NT2/D1 (cell line): ENCODE results near the gene AUH.

Source experiments
- DNase-seq: peaks from one replicate; pipeline ENCODE4 v3.0.0-alpha.2; 2011; ENCODE audit warnings: low read depth, low spot score
- H3K27me3 ChIP-seq: 2 replicates; pipeline ENCODE4 v1.6.0; 2011; ENCODE audit warnings: mild to moderate bottlenecking; ENCODE audit not compliant: insufficient read length, insufficient read depth
- H3K36me3 ChIP-seq: 2 replicates; pipeline ENCODE4 v1.6.1; 2011; ENCODE audit warnings: mild to moderate bottlenecking, low read length, mixed read lengths; ENCODE audit not compliant: insufficient read depth, insufficient read length
- H3K4me1 ChIP-seq: 2 replicates; pipeline ENCODE4 v1.5.1; 2011; ENCODE audit not compliant: insufficient read depth, insufficient read length
- H3K4me3 ChIP-seq: 2 replicates; pipeline ENCODE4 v1.5.1; 2011; ENCODE audit warnings: low read depth; ENCODE audit not compliant: insufficient read length
- H3K9ac ChIP-seq: 2 replicates; pipeline ENCODE4 v1.6.0; 2011; ENCODE audit warnings: low read depth; ENCODE audit not compliant: insufficient read length
- H3K9me3 ChIP-seq: 2 replicates; pipeline ENCODE4 v1.5.1; 2011; ENCODE audit warnings: mild to moderate bottlenecking, low read length; ENCODE audit not compliant: insufficient read depth
- SUZ12 ChIP-seq: IDR thresholded peaks from 2 replicates; pipeline ENCODE4 v1.6.1; 2011; ENCODE audit not compliant: insufficient read length, insufficient read depth; ENCODE audit errors: extremely low read depth
- YY1 ChIP-seq: IDR thresholded peaks from 2 replicates; pipeline ENCODE4 v1.6.1; 2011; ENCODE audit not compliant: insufficient read length, insufficient read depth
- ZNF274 ChIP-seq: IDR thresholded peaks from 2 replicates; pipeline ENCODE4 v1.6.1; 2011; ENCODE audit warnings: mild to moderate bottlenecking, low read depth, low read length

Gene AUH

DNA sequence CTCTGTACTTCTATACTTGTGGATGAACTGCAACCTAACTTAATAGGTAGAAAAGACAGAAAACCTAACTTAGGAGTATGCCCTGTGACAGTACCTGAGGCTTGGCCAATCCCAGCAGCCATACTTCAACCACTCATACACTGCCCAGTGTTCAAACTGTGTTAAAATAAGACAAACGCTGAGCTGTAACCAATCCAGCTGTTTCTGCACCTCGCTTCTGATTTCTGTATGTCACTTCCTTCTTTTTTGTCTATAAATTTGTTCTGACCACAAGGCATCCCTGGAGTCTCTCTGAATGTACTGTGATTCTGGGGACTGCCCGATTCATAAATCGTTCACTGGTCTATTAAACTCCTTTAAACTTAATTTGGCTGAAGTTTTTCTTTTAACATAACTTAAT is 41.4 kb downstream of the AUH start:
- Histone ChIP-seq H3K4me3 (no peak overlapping the region), H3K27me3 (no peaks in the 10 kb centered on the region), H3K4me1 (no peaks in the 10 kb centered on the region), H3K36me3 (no peaks in the 10 kb centered on the region), H3K9ac (no peak overlapping the region), H3K9me3 (no peaks in the 10 kb centered on the region)
- no peak for DNase-seq
- TF ChIP-seq SUZ12 (no peak), YY1 (no peak), ZNF274 (no peak)

- Histone ChIP-seq H3K27me3 (no peaks in the 10 kb centered on the region), H3K4me1 (no peaks in the 10 kb centered on the region), H3K4me3 (no peak overlapping the region), H3K9me3 (no peaks in the 10 kb centered on the region), H3K36me3 (peaks cover 3% of the 10 kb centered on the region), H3K9ac (no peak overlapping the region)
- DNase-seq = no peak
- no peak for TF ChIP-seq ZNF274
- no peak for TF ChIP-seq YY1
- no peak for TF ChIP-seq SUZ12
Measured at GRCh38 chr9:91316093-91316492, 45.6 kb downstream of the AUH start.

DNA sequence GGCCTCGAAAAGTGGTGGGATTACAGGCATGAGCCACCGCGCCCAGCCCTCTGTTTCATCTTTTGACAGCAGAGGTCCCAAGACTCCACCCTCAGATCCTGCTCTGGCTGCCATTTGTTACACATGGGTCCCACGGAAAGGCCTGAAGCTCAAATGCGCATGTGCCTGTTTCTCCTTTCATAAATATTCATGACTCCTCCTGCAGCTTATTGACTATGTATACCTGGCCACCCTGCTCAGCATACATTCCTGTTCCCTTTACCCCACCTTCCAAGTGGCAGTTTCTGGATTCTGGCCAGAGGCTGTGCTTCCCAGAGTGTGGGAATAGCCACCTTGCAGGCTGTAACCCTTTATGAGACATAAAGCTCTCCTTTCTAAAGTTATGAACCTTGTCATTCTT is 46.5 kb downstream of the AUH start:
- Histone ChIP-seq H3K9me3 (no peaks in the 10 kb centered on the region), H3K36me3 (peaks cover 3% of the 10 kb centered on the region), H3K4me3 (no peak overlapping the region), H3K4me1 (no peaks in the 10 kb centered on the region), H3K27me3 (no peaks in the 10 kb centered on the region), H3K9ac (no peak overlapping the region)
- TF ChIP-seq ZNF274 (no peak), YY1 (no peak), SUZ12 (no peak)
- peak; percentile 46 for DNase-seq

GRCh38 chr9:91312717-91313325 is 48.9 kb downstream of the AUH start:
- DNase-seq = no peak
- no peak overlapping the region for H3K9ac ChIP-seq
- H3K27me3 ChIP-seq = no peaks in the 10 kb centered on the region
- no peak overlapping the region for H3K4me3 ChIP-seq
- TF ChIP-seq YY1 (no peak), SUZ12 (no peak), ZNF274 (no peak)
- no peaks in the 10 kb centered on the region for H3K9me3 ChIP-seq
- peaks cover 3% of the 10 kb centered on the region for H3K36me3 ChIP-seq
- H3K4me1 ChIP-seq = no peaks in the 10 kb centered on the region

GRCh38 chr9:91310037-91310436 is 51.7 kb downstream of the AUH start:
- Histone ChIP-seq H3K9me3 (no peaks in the 10 kb centered on the region), H3K36me3 (peaks cover 8% of the 10 kb centered on the region), H3K27me3 (no peaks in the 10 kb centered on the region), H3K4me3 (no peak overlapping the region), H3K9ac (no peak overlapping the region), H3K4me1 (no peaks in the 10 kb centered on the region)
- no peak for DNase-seq
- TF ChIP-seq ZNF274 (no peak), YY1 (no peak), SUZ12 (no peak)

DNA sequence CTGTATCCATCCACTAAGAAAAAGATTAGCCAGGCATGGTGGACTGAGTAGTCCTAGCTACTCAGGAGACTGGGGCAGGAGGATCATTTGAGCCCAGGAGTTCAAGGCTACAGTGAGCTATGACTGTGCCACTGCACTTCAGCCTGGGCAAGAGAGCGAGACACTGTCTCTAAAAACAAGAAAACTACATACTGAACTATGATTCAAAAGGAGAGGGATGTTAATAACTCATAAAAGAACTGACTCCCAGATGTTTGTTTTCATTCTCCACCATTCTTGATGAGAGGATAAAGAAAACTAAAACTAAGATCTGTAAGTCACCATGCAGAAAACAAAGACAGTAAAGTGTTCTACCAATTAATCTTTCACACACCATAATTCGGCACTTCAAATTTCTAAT is 53.5 kb downstream of the AUH start:
- H3K36me3 ChIP-seq = peaks cover 8% of the 10 kb centered on the region
- no peak overlapping the region for H3K9ac ChIP-seq
- no peak for DNase-seq
- H3K4me1 ChIP-seq = no peaks in the 10 kb centered on the region
- H3K4me3 ChIP-seq = no peak overlapping the region
- H3K9me3 ChIP-seq = no peaks in the 10 kb centered on the region
- no peaks in the 10 kb centered on the region for H3K27me3 ChIP-seq
- TF ChIP-seq YY1 = no peak
- no peak for TF ChIP-seq SUZ12
- TF ChIP-seq ZNF274 = no peak

DNA sequence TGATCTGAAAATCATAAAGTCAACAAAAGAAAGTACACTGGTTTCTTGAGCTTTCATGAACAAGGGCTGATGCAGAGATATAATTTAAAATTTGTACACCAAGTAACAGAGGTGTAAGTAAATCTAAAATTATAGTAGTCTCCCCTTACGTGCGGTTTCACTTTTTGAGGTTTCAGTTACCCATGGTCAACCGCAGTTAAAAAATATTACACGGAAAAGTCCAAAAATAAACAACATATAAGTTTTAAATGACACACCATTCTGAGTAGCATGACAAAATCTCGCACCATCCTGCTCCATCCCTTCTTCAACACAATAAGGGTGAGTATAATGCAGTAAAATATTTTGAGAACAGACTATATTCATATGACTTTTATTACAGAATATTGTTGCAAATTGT is 54.4 kb downstream of the AUH start:
- TF ChIP-seq ZNF274 (no peak), SUZ12 (no peak)

DNA sequence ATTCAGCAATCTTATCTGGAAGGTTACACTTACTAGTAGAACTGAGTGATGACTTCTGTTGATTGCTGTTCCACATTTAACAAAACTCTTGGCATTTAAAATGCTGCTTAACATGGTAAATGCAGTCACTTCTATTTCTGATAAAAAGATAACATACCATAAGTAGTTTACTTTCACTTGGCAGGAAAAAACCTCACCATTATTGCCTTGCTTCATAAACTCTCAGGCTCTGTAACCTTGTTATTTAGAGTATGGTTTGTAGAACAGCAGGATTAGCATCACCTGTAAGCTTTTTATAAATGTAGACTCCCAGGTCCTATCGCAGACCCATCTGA is 55.5 kb downstream of the AUH start:
- no peak overlapping the region for H3K9ac ChIP-seq
- TF ChIP-seq SUZ12 (no peak), ZNF274 (no peak), YY1 (no peak)
- H3K4me3 ChIP-seq = no peak overlapping the region
- H3K27me3 ChIP-seq = no peaks in the 10 kb centered on the region
- H3K9me3 ChIP-seq = no peaks in the 10 kb centered on the region
- no peaks in the 10 kb centered on the region for H3K4me1 ChIP-seq
- H3K36me3 ChIP-seq = peaks cover 5% of the 10 kb centered on the region
- DNase-seq = no peak

More for the DNA sequence above, 54.4 kb downstream of the AUH start:
- H3K27me3 ChIP-seq = no peaks in the 10 kb centered on the region
- no peak for DNase-seq
- no peaks in the 10 kb centered on the region for H3K4me1 ChIP-seq
- peaks cover 8% of the 10 kb centered on the region for H3K36me3 ChIP-seq
- no peak overlapping the region for H3K9ac ChIP-seq
- H3K4me3 ChIP-seq = no peak overlapping the region
- H3K9me3 ChIP-seq = no peaks in the 10 kb centered on the region
